Endothelial cell of umbilical vein (primary cell): ENCODE measurements around the gene CD81. TPM values are rescaled to one million over a fixed set of nuclear protein-coding genes. Genes with fewer than 3 reads are reported as not detected.
A peak's percentile ranks its signal among the peaks of the same experiment; 100 is the strongest.

ENCODE experiments used
- BruUV-seq: library from RNA; stranded (reverse); fragments of 400-500 nt; replicated peaks from 2 replicates; lab custom pipeline; 2021; lab: Mats Ljungman, UMichigan
- CTCF ChIA-PET: fragments of 300-600, 350-600 bp; sonication (Branson Sonifier 250); formaldehyde crosslinking; loops from one replicate; lab custom pipeline; 2021; ENCODE audit warnings: antibody characterized with exemption, inconsistent platforms; lab: Charles Lee
- POLR2A ChIA-PET: fragments of 300-600, 350-600 bp; sonication (Branson Sonifier 250); formaldehyde crosslinking; loops from one replicate; lab custom pipeline; 2021; ENCODE audit warnings: antibody characterized with exemption, inconsistent platforms; lab: Charles Lee
- DNase-seq: peaks from one replicate; pipeline ENCODE4 v3.0.0-alpha.2; 2011; ENCODE audit warnings: low read depth, low spot score
- FAIRE-seq: peaks from 2 replicates; lab custom pipeline; 2011; peaks lifted over from hg19 to GRCh38; lab: Jason Lieb, UNC
- H2AFZ ChIP-seq: 2 replicates; pipeline ENCODE4 v1.6.0; 2012; ENCODE audit warnings: low read depth, low read length, control low read depth, inconsistent platforms
- H3K27ac ChIP-seq: 2 replicates; pipeline ENCODE4 v1.5.1; 2011; ENCODE audit warnings: low read depth, mild to moderate bottlenecking, control low read depth, low read length, moderate library complexity; ENCODE audit not compliant: insufficient read depth
- H3K27me3 ChIP-seq, 2 experiments: 2 replicates each; pipeline versions ENCODE4 v1.6.0 to v1.6.1; 2011; ENCODE audit warnings: low read length in 2 of 2, mixed read lengths in 1 of 2; ENCODE audit not compliant: control insufficient read depth in 2 of 2, insufficient read depth in 2 of 2
- H3K36me3 ChIP-seq, 2 experiments: 2 replicates in 1 of 2; 3 replicates in 1 of 2; pipeline ENCODE4 v1.5.1; 2011; ENCODE audit warnings: low read length in 2 of 2, mild to moderate bottlenecking in 1 of 2, moderate library complexity in 1 of 2; ENCODE audit not compliant: control insufficient read depth in 2 of 2, insufficient read depth in 2 of 2; ENCODE audit errors: extremely low read depth in 1 of 2
- H3K4me1 ChIP-seq: 3 replicates; pipeline ENCODE4 v1.5.1; 2011; ENCODE audit warnings: mild to moderate bottlenecking, low read length; ENCODE audit not compliant: control insufficient read depth, insufficient read depth; ENCODE audit errors: extremely low read depth
- H3K4me2 ChIP-seq: 2 replicates; pipeline ENCODE4 v1.6.1; 2011; ENCODE audit warnings: low read length, control low read depth, mixed read lengths; ENCODE audit not compliant: insufficient read depth
- H3K4me3 ChIP-seq, 3 experiments: fragments of 200-600 bp in 1 of 3; sonication (generic), shearing (Covaris generic) in 1 of 3; replicated peaks in 1 of 3; 2 replicates each; pipeline ENCODE4 v1.5.1; 2011 to 2016; ENCODE audit warnings: control low read depth in 3 of 3, low read length in 3 of 3, mild to moderate bottlenecking in 2 of 3, inconsistent platforms in 1 of 3, low read depth in 1 of 3, moderate library complexity in 1 of 3; ENCODE audit not compliant: insufficient read depth in 1 of 3
- H3K79me2 ChIP-seq: 2 replicates; pipeline ENCODE4 v1.6.0; 2012; ENCODE audit warnings: low read length, inconsistent platforms; ENCODE audit not compliant: control insufficient read depth, insufficient read depth
- H3K9ac ChIP-seq: replicated peaks from 2 replicates; pipeline ENCODE3; 2011; ENCODE audit warnings: low read length, control low read depth; ENCODE audit not compliant: insufficient read depth; ENCODE audit errors: extremely low read depth
- H3K9me1 ChIP-seq: replicated peaks from 3 replicates; pipeline ENCODE4 v1.6.0; 2011; ENCODE audit warnings: mild to moderate bottlenecking, low read length; ENCODE audit not compliant: control insufficient read depth, insufficient read depth; ENCODE audit errors: extremely low read depth
- H3K9me3 ChIP-seq: replicated peaks from 2 replicates; pipeline ENCODE4 v1.5.1; 2012; ENCODE audit warnings: low read length, inconsistent platforms; ENCODE audit not compliant: control insufficient read depth, insufficient read depth
- H4K20me1 ChIP-seq: replicated peaks from 2 replicates; pipeline ENCODE3; 2011; ENCODE audit warnings: mild to moderate bottlenecking, low read length; ENCODE audit not compliant: control insufficient read depth, insufficient read depth; ENCODE audit errors: extremely low read depth
- CTCF ChIP-seq, 2 donors: IDR thresholded peaks; 1 replicate in 1 of 2; 2 replicates in 1 of 2; pipeline ENCODE4 v1.5.1; 2011; ENCODE audit warnings: low read length in 2 of 2, mild to moderate bottlenecking in 2 of 2, moderate library complexity in 2 of 2, control low read depth in 1 of 2, inconsistent platforms in 1 of 2, low read depth in 1 of 2; ENCODE audit not compliant: insufficient read depth in 1 of 2; ENCODE audit errors: extremely low read depth in 1 of 2
- EZH2 ChIP-seq: IDR thresholded peaks from 2 replicates; pipeline ENCODE4 v1.6.1; 2012; ENCODE audit warnings: borderline replicate concordance, low read depth, mild to moderate bottlenecking, moderate library complexity, low read length, inconsistent platforms; ENCODE audit not compliant: severe bottlenecking
- FOS ChIP-seq: IDR thresholded peaks from 2 replicates; pipeline ENCODE4 v1.6.1; 2011; ENCODE audit warnings: mild to moderate bottlenecking, low read length, moderate library complexity, borderline replicate concordance; ENCODE audit not compliant: insufficient read depth
- GATA2 ChIP-seq: IDR thresholded peaks from 2 replicates; pipeline ENCODE4 v1.7.0; 2011; ENCODE audit warnings: low read depth, mild to moderate bottlenecking, moderate library complexity, mixed read lengths, low read length; ENCODE audit not compliant: insufficient read length, insufficient read depth
- JUN ChIP-seq: IDR thresholded peaks from 2 replicates; pipeline ENCODE4 v1.6.1; 2011; ENCODE audit warnings: borderline replicate concordance, low read depth; ENCODE audit not compliant: insufficient read length, insufficient read depth
- MAX ChIP-seq: IDR thresholded peaks from 2 replicates; pipeline ENCODE4 v1.6.1; 2011; ENCODE audit not compliant: insufficient read depth, insufficient read length
- MYC ChIP-seq: IDR thresholded peaks from one replicate; pipeline ENCODE4 v1.6.1; 2011; ENCODE audit warnings: mild to moderate bottlenecking, low read depth, low read length
- POLR2A ChIP-seq: IDR thresholded peaks from 2 replicates; pipeline ENCODE4 v1.6.1; 2012; ENCODE audit warnings: low read depth, mild to moderate bottlenecking, control low read depth, low read length
- POLR2AphosphoS5 ChIP-seq: IDR thresholded peaks from 2 replicates; pipeline ENCODE4 v1.6.1; 2012; ENCODE audit warnings: low read depth, mild to moderate bottlenecking, control low read depth, low read length, moderate library complexity; ENCODE audit not compliant: insufficient read depth
- dilution Hi-C: fragments of 300-500 bp; cut with MboI; formaldehyde crosslinking; loops from one replicate; pipeline ENCODE4 v1.15.0; 2019; ENCODE audit warnings: low sequenced_read_pairs; ENCODE audit not compliant: extremely low pct_ligation_motif_present
- intact Hi-C: fragments of 100-400 bp; cut with micrococcal nuclease; formaldehyde crosslinking; loops from one replicate; pipeline ENCODE4 v1.10.0; 2022
- polyA plus RNA-seq, 4 experiments: library from polyadenylated mRNA; depleted of rRNA in 3 of 4; stranded (reverse) in 3 of 4; unstranded in 1 of 4; fragments of >200 nt; gene quantifications; 2 replicates each; pipeline versions ENCODE4 v1.2.1 to v1.2.3, GENCODE V29; 2011 to 2012; ENCODE audit warnings: missing spikeins in 1 of 4
- total RNA-seq: library from RNA; stranded (reverse); gene quantifications from 2 replicates; pipeline ENCODE4 v1.2.3, GENCODE V29; 2021

Gene CD81
- total and polyA plus RNA-seq, 2 donors (not counting 3 experiments of a cell fraction or from before 2014, with no cell fraction given) = 409 to 802 TPM

- DNase-seq (no peak), FAIRE-seq (no peak)
- ChIA-PET CTCF (interaction anchor here (2.8 to 5.0 kb wide), 4 partner anchors 16 to 93 kb away, joined by 18 to 42 read pairs (median 24); partner anchors contain the start of gene CD81), POLR2A (interaction anchor here (2.1 kb wide), 1 partner anchor 21 kb away, joined by 12 read pairs; no protein-coding TSS in a partner anchor)
- Histone ChIP-seq H4K20me1 (no peaks in the 10 kb centered on the region), H3K4me1 (peaks cover 18% of the 10 kb centered on the region), H2AFZ (no peak overlapping the region), H3K36me3 (peaks cover 7 to 42% of the 10 kb centered on the region in 2 experiments), H3K79me2 (peaks cover 21% of the 10 kb centered on the region), H3K9ac (peak overlapping the region; percentile 95), H3K9me1 (no peaks in the 10 kb centered on the region), H3K9me3 (no peaks in the 10 kb centered on the region), H3K27ac (peak overlapping the region; percentile 99), H3K4me3 (no peak overlapping the region), H3K27me3 (no peaks in the 10 kb centered on the region), H3K4me2 (peak overlapping the region; percentile 79)
- BruUV-seq = no TSS peak
- dilution Hi-C loops = no loop called here
- TF ChIP-seq EZH2 (no peak), FOS (no peak), GATA2 (no peak)
- intact Hi-C loops = no loop called here
Observed at GRCh38 chr11:2398664-2399355, 21.7 kb downstream of the CD81 start.

GRCh38 chr11:2399488-2400068 is 22.5 kb downstream of the CD81 start:
- intact Hi-C loops = loop anchor here (1.0 kb wide), 5 partner anchors 16 to 534 kb away; no protein-coding TSS in a partner anchor
- no peak for TF ChIP-seq POLR2A
- no peak for TF ChIP-seq FOS
- TF ChIP-seq JUN = no peak
- no peak for TF ChIP-seq MYC
- TF ChIP-seq MAX = no peak
- TF ChIP-seq GATA2 = no peak
- no peak for TF ChIP-seq EZH2
- TF ChIP-seq POLR2AphosphoS5 = no peak
- no peak for TF ChIP-seq CTCF (IDR thresholded peaks at IDR 0.05; ENCODE audit: extremely low read depth in 1 of 2, insufficient read depth in 1 of 2, low read depth in 1 of 2, low read length in 2 of 2)
- DNase-seq (no peak), FAIRE-seq (no peak)
- dilution Hi-C loops = no loop called here
- H2AFZ ChIP-seq = no peak overlapping the region
- no peaks in the 10 kb centered on the region for H3K27me3 ChIP-seq
- H3K36me3 ChIP-seq = peaks cover 7 to 39% of the 10 kb centered on the region in 2 experiments
- peak overlapping the region; percentile 99 for H3K27ac ChIP-seq
- ChIA-PET POLR2A (interaction anchor here (1.7 to 2.1 kb wide), 2 partner anchors 21 to 23 kb away, joined by 10 to 12 read pairs; partner anchors contain the start of gene CD81), CTCF (interaction anchor here (2.8 to 5.0 kb wide), 4 partner anchors 17 to 94 kb away, joined by 18 to 42 read pairs (median 24); partner anchors contain the start of gene CD81)
- peak overlapping the region; percentile 79 for H3K4me2 ChIP-seq
- BruUV-seq = TSS peak; percentile 67
- H4K20me1 ChIP-seq = no peaks in the 10 kb centered on the region
- H3K9ac ChIP-seq = peak overlapping the region; percentile 95
- H3K9me3 ChIP-seq = no peaks in the 10 kb centered on the region
- peaks cover 18% of the 10 kb centered on the region for H3K4me1 ChIP-seq
- peak overlapping the region; percentile 43 to 54 (median 53) for H3K4me3 ChIP-seq
- H3K9me1 ChIP-seq = no peaks in the 10 kb centered on the region
- H3K79me2 ChIP-seq = peaks cover 17% of the 10 kb centered on the region
